NCI-H2107 (cell line): ENCODE measurements around the gene SLC39A8.

Source experiments
- DNase-seq: peaks from one replicate; lab custom pipeline; 2025; lab: John Stamatoyannopoulos, UW

Gene SLC39A8

DNA sequence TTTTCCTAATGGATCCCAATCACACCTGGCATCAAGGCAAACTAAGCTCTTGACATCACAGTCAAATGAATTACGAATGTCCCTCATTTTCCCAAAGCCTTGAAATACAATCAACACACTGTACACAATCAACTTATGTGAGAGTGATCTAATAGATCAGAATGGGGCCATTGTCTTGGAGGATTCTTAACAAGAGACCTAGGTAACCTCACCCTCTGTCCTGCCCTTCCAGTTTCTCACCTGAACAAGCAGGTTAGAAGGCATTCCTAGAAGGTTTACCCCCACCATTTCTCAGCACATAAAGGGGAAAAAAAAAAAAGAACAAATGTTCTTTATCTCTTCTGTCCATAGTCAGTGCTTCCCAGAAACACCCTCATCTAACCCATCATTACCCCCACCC is 6.3 kb downstream of the SLC39A8 start:
- DNase-seq = no peak

- no peak for DNase-seq
Observed at GRCh38 chr4:102338405-102338804, 6.9 kb downstream of the SLC39A8 start.

DNA sequence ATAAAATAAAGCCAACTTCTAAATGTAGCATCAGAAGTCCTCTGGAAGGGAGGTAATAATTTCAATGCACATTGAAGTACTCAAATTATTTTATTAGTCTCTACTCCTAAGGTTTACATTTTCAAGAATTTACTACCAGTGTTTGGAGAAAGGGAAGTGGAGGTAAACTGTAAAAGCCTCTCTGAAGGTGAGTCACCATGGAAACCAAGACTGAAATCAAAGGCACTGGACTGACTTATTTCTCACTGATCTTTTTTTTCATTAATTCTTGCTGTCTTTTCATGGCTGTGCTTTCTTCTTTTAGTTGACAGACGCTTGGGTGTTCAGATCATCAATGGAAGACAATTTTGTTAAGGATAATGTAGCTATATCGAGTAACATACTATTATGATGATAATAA is 9.7 kb downstream of the SLC39A8 start:
- no peak for DNase-seq

DNA sequence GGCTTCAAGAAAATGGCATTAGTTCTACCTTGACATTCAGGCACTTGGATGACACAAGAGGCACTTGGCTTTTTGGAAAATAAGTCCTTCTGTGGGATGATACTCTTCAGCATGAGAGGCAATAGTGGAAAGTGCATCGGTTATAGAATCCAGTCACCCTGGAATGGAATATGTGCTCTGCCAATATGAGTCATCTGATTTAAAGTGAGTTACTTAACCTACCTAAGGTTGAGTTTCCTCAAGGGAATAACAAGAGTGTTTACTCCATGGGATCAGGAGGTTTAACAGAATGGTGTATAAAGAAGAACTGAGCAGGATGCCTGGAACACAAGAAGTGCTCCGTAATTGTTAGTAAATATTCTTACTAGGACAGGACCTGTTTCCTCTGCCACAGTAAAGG is 10.7 kb downstream of the SLC39A8 start:
- DNase-seq = no peak

DNA sequence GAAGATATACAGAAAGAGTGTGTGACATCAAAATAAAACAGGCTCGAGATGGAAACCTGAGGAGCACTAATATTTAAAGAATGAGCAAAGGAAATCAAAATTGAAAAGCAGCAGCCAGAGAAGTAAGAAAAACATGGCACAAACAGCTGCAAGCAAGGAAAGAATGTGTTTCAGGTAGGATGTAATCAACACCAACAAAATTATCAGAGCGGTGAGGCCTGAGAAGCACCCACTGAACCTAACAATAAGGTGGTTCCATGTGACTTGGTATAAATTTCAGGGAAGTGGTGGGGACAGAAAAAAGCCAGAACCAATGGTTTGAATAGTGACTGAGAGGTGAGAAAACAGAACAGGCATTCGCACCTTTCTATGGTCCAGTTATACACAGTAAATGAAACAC is 11.5 kb downstream of the SLC39A8 start:
- DNase-seq = no peak

DNA sequence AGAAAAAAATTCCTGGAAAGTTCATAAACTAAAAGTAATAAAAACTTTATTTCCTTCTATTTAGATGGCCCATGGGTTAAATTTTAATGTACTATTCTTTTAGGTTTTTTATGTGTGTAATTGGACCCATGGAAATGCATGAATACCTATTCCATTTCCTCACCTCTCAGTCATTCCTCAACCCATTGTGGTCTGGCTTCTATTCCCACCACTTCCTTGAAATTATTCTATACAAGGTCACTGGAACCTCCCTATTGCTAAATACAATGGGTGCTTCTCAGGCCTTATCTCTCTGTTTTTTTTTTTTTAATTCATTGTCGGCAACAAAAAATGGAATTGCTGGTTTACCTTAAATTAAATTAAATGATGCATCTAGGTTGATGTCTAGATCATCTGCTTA is 17.2 kb downstream of the SLC39A8 start:
- DNase-seq = no peak

- no peak for DNase-seq
Observed at GRCh38 chr4:102326951-102327350, 18.3 kb downstream of the SLC39A8 start.

DNA sequence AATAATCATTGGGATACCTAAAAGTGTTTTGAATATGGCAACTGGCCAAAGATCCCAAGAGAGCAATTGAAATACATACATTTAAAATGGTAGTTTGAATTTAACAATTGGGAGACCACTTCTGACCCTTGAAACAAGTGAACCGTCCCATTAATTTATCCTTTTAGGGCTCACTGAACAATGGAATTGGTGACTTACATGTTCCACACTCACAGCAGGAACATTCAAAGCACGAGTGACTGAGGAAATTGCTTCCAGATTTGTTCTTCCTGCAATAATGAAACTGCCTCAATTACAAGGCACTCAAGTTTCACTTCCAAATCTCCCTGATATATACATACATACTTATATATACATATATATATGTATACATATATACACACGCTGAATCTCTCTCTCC is 20.6 kb downstream of the SLC39A8 start:
- DNase-seq = no peak

DNA sequence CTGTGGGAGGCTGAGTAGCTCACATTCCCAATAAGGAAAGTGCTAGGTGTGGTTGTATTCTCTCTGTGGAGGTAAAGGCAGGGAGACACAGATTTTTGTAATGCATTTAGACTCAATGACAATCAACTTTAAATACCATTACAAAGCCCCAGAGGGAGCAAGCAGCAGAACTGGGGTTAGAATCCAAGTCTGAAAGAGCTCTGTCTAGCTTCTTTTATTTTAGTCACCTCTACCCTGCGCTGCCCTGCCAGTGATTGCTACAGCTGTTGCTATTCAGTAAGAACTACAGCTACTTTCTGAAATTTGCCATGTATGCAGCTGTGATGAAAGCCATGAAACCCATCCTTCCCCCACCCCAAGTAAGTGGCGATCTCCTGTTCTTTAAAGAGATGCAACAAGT is 22.5 kb downstream of the SLC39A8 start:
- no peak for DNase-seq

DNA sequence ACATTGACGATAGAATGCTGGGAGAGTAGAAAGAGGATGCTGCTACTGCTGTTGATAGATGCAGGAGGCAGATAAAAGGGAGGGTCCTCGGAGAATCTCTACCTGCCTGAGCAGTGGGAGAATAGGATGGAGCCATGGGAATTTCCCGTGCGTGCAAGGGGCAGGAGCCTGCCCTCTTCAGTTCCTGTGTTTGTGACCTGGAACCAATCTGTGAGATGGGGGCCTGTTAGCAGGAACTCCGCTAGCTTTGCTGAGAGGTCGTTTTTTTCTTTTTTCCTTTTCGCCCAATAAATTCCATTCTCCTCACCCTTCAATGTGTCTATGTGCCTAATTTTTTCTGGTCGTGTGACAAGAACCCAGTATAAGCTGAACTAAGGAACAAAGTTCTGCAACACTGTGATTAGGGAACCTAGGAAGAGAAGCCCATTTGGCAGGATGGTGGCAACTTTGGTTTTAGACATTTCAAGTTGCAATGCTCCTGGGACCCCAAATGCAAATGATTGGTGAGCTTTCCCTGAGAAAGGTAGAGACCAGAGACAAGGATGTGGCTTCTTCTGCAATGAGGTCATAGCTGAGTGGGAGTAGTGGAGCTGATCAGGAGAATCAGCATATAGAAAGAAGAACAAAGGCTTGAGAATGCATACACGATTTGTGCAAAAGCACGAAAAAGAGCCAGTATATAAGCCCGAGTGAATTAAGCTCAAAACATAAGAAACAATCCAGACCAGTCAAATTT is 23.9 kb downstream of the SLC39A8 start:
- no peak for DNase-seq

DNA sequence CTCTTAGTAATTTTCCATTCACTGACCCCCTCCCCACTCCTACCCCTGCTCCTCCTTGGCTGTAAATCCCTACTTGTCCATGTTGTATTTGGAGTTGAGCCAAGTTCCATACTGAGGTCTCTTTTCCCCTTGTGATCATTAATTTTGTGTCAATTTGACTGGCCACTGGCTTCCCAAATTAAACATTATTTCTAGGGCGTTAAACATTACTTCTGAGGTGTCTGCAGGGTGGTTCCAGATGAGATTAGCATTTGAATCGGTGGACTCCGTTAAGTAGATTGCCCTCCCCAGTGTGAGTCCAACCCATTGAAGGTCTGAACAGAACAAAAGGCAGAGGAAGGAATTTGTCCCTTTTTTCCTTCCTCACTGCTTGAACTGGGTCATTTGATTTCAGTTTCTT is 25.7 kb downstream of the SLC39A8 start:
- no peak for DNase-seq

- DNase-seq = no peak
Observed at GRCh38 chr4:102318526-102318925, 26.8 kb downstream of the SLC39A8 start.

DNA sequence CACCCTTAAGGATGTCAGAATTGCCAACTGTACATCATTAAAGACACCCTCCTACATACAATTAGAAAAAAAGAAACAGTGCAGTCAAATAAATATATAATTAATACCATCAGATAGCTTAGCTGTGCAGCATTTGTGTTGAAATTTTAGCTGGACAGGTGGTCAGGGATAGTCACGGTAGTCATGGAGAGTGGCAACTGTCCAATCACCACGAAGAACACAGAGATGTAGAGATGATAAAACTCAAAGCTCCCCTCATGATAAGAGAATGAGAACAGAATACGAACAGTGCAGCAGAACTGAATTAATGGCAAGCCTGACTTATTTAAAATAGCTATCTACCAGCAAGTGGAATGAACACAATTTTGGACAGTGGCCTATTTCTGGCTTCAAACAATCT is 27.2 kb downstream of the SLC39A8 start:
- no peak for DNase-seq

DNA sequence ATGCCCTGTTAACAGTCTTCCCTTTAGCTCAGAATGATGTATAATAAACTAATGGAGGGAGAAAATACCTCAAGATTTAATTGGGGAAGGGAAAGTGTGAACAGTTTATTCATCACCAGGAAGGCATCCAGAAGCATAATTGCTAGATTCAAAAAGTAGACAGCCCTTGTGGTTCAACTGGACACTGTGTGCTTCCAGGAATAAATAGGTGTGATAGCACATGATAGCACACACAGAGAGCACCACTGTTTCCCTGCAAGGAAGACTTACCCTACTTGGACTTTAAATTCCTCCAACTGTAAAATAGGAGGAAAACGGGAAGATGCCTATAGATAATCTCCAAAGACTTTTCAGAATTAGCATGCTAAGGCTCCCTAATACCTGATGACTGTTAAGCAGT is 27.8 kb downstream of the SLC39A8 start:
- no peak for DNase-seq

- no peak for DNase-seq
Observed at GRCh38 chr4:102316585-102316984, 28.7 kb downstream of the SLC39A8 start.

GRCh38 chr4:102315532-102315931 is 29.8 kb downstream of the SLC39A8 start:
- DNase-seq = no peak

GRCh38 chr4:102312417-102312816 is 32.9 kb downstream of the SLC39A8 start:
- no peak for DNase-seq

- no peak for DNase-seq
Observed at GRCh38 chr4:102311912-102312311, 33.4 kb downstream of the SLC39A8 start.

- no peak for DNase-seq
Observed at GRCh38 chr4:102311407-102311806, 33.9 kb downstream of the SLC39A8 start.

DNA sequence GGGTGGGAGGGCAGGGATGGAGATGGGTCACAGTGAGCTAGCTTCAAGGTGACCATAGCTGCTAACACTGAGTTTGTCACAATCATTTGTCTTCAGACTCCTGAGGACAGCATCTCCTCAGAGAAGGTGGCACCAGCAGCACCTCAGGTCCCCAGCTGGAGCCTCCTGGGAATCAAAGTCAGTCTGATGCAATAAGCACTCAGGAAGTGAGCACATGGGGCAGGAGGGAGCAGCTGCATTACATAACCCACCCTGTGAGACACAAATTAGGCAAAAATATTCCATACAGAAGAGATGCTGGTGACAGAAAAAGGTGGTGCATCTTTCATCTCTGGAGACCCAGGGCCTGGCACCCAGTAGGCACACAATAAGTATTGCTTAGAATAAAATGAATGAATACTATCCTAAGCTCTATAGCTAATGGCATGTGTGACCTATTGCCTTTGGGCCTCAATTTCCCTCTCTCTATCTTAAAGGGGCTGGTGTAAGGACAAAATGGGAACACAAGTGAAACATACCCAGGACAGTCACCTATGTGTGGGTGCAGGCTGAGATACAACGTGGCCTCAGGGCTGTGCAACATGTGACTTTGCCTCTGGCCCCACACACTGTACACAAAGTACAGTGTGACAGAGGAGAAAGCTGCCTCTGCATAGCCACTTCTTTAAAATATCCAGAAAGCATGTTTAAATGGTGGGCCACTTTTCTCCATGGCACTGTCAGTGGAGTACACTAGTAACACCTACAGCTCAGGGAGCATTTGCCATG is 37.1 kb downstream of the SLC39A8 start:
- no peak for DNase-seq

DNA sequence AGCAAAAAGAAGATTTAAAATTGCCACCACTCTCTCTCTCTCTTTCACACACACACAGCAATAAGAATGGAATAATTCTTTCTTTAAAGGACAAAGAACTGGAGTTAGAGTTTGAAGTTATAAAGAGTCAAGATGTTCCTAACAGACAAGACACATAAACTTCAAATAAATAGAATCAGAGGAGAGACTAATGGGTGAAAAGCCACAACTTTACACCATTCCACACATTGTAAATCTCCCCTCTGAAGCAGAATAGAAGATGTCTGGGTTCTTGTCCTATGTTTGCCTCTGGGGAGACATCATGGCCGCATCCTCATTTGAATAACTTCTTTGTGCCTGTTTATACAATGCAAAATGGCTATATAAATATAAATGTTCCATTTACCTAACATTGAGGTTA is 39.6 kb downstream of the SLC39A8 start:
- no peak for DNase-seq

DNA sequence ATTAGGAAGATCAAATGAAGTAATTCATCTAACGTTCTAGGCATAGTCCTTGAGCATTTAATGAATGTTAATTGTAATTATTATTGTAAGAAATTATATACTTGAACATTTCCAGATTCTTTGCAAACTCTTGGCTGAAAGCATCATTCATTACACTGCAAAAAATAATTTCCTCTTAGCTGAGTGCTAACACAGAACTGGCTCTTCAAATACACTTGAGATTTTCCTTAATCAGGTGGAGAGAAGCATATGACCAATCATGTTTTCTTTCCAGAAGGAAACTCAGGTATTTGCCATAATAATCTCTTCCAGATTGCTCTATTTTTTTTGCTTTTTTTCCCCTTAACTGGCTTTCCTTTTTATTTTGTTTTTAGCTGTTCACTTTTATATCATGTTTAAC is 42.5 kb downstream of the SLC39A8 start:
- DNase-seq = no peak

- no peak for DNase-seq
Observed at GRCh38 chr4:102301167-102301566, 44.1 kb downstream of the SLC39A8 start.
